ENCODE measurements around the gene RIPK1. TPM values are rescaled to one million over a fixed set of nuclear protein-coding genes. Genes with fewer than 3 reads are reported as not detected.
A peak's percentile ranks its signal among the peaks of the same experiment; 100 is the strongest.
"Not testable (repeated sequence)": the region's sequence is repeated elsewhere in the genome, so short reads cannot be mapped to it uniquely, and the experiment has no call there.

Gene RIPK1
- total RNA-seq, 1 donor from 2014 or later = 17.1 TPM

GRCh38 chr6:3033652-3034051 lies 34.6 kb upstream of the RIPK1 start:
- intact Hi-C loops (cut with micrococcal nuclease) = no loop called here
- no peak overlapping the region for H3K4me3 Mint-ChIP-seq
- peaks cover 9% of the 10 kb centered on the region for H3K4me1 Mint-ChIP-seq (ENCODE audit: low read depth)
- H3K9me3 Mint-ChIP-seq = peaks cover 15% of the 10 kb centered on the region
- H3K27ac Mint-ChIP-seq = no peak overlapping the region
- DNase-seq (ENCODE audit: low spot score) = no peak
- H3K36me3 Mint-ChIP-seq (ENCODE audit: low read depth) = peaks cover 3% of the 10 kb centered on the region
- peaks cover 31% of the 10 kb centered on the region for H3K27me3 Mint-ChIP-seq (ENCODE audit: insufficient read depth)

DNA sequence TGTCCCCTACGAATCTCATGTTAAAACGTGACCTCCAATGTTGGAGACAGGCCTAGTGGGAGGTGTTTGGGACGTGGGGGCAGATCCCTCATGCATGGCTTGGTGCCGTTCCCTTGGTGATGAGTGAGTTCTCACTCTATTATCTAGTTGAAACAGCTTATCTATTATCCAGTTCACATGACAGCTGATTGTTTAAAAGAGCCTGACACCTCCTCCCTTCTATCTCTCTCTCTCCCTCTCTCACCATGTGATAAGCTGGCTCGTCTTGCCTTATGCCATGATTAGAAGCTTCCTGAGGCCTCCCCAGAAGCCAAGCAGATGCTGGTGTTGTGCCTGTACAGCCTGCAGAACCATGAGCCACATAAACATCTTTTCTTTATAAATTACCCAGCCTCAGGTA lies 32.9 kb upstream of the RIPK1 start:
- no peak overlapping the region for H3K27ac Mint-ChIP-seq
- H3K27me3 Mint-ChIP-seq (ENCODE audit: insufficient read depth) = peaks cover 25% of the 10 kb centered on the region
- no peak overlapping the region for H3K4me3 Mint-ChIP-seq
- no peak for DNase-seq (ENCODE audit: low spot score)
- peaks cover 3% of the 10 kb centered on the region for H3K36me3 Mint-ChIP-seq (ENCODE audit: low read depth)
- intact Hi-C loops (cut with micrococcal nuclease) = no loop called here
- peaks cover 15% of the 10 kb centered on the region for H3K9me3 Mint-ChIP-seq
- H3K4me1 Mint-ChIP-seq (ENCODE audit: low read depth) = peaks cover 9% of the 10 kb centered on the region

GRCh38 chr6:3036861-3037637 lies 31.2 kb upstream of the RIPK1 start:
- Mint-ChIP-seq H3K9me3 (peaks cover 15% of the 10 kb centered on the region), H3K36me3 (ENCODE audit: low read depth) (peaks cover 3% of the 10 kb centered on the region), H3K4me1 (ENCODE audit: low read depth) (peaks cover 3% of the 10 kb centered on the region)

GRCh38 chr6:3037638-3038365 lies 30.5 kb upstream of the RIPK1 start:
- Mint-ChIP-seq H3K4me3 (no peak overlapping the region), H3K27ac (no peak overlapping the region), H3K9me3 (peaks cover 15% of the 10 kb centered on the region), H3K36me3 (ENCODE audit: low read depth) (peaks cover 3% of the 10 kb centered on the region), H3K27me3 (ENCODE audit: insufficient read depth) (peaks cover 17% of the 10 kb centered on the region), H3K4me1 (ENCODE audit: low read depth) (no peaks in the 10 kb centered on the region)
- no peak for DNase-seq (ENCODE audit: low spot score)
- intact Hi-C loops (cut with micrococcal nuclease) = no loop called here

More at GRCh38 chr6:3036861-3037637, 31.2 kb upstream of the RIPK1 start:
- H3K27ac Mint-ChIP-seq = no peak overlapping the region
- DNase-seq (ENCODE audit: low spot score) = no peak
- H3K27me3 Mint-ChIP-seq (ENCODE audit: insufficient read depth) = peaks cover 20% of the 10 kb centered on the region
- no peak overlapping the region for H3K4me3 Mint-ChIP-seq
- intact Hi-C loops (cut with micrococcal nuclease) = no loop called here

- no peak overlapping the region for H3K27ac Mint-ChIP-seq
- intact Hi-C loops (cut with micrococcal nuclease) = no loop called here
- H3K4me3 Mint-ChIP-seq = no peak overlapping the region
- H3K9me3 Mint-ChIP-seq = peaks cover 11% of the 10 kb centered on the region
- H3K4me1 Mint-ChIP-seq (ENCODE audit: low read depth) = no peaks in the 10 kb centered on the region
- DNase-seq (ENCODE audit: low spot score) = no peak
- peaks cover 19% of the 10 kb centered on the region for H3K27me3 Mint-ChIP-seq (ENCODE audit: insufficient read depth)
- peaks cover 3% of the 10 kb centered on the region for H3K36me3 Mint-ChIP-seq (ENCODE audit: low read depth)
Observed at GRCh38 chr6:3039384-3039783, 28.9 kb upstream of the RIPK1 start.

GRCh38 chr6:3041147-3041546 lies 27.1 kb upstream of the RIPK1 start:
- Mint-ChIP-seq H3K4me3 (no peak overlapping the region), H3K9me3 (peaks cover 1% of the 10 kb centered on the region), H3K36me3 (ENCODE audit: low read depth) (no peaks in the 10 kb centered on the region), H3K27me3 (ENCODE audit: insufficient read depth) (peaks cover 27% of the 10 kb centered on the region), H3K4me1 (ENCODE audit: low read depth) (no peaks in the 10 kb centered on the region), H3K27ac (no peak overlapping the region)
- DNase-seq (ENCODE audit: low spot score) = no peak
- intact Hi-C loops (cut with micrococcal nuclease) = no loop called here

GRCh38 chr6:3041606-3042005 lies 26.7 kb upstream of the RIPK1 start:
- no peaks in the 10 kb centered on the region for H3K36me3 Mint-ChIP-seq (ENCODE audit: low read depth)
- no peaks in the 10 kb centered on the region for H3K4me1 Mint-ChIP-seq (ENCODE audit: low read depth)
- intact Hi-C loops (cut with micrococcal nuclease) = no loop called here
- no peak overlapping the region for H3K27ac Mint-ChIP-seq
- no peak overlapping the region for H3K4me3 Mint-ChIP-seq
- peaks cover 23% of the 10 kb centered on the region for H3K27me3 Mint-ChIP-seq (ENCODE audit: insufficient read depth)
- no peak for DNase-seq (ENCODE audit: low spot score)
- no peaks in the 10 kb centered on the region for H3K9me3 Mint-ChIP-seq

DNA sequence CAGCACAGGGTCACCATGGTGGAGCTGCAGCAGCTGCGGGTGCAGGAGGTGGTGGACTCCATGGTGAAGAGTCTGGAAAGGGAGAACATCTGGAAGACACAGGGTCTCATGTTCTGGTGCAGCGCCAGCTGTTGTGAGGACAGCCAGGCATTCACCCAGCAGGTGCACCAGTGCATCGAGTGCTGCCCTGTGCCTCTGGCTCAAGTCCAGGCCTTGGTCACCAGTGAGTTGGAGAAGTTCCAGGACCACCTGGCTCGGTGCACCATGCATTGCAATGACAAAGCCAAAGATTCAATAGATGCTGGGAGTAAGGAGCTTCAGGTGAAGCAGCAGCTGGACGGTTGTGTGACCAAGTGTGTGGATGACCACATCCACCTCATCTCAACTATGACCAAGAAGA lies 22.9 kb upstream of the RIPK1 start:
- Mint-ChIP-seq H3K27me3 (ENCODE audit: insufficient read depth) (peaks cover 44% of the 10 kb centered on the region), H3K9me3 (no peaks in the 10 kb centered on the region), H3K36me3 (ENCODE audit: low read depth) (no peaks in the 10 kb centered on the region), H3K27ac (no peak overlapping the region), H3K4me1 (ENCODE audit: low read depth) (no peaks in the 10 kb centered on the region), H3K4me3 (no peak overlapping the region)
- DNase-seq (ENCODE audit: low spot score) = no peak
- intact Hi-C loops (cut with micrococcal nuclease) = no loop called here

- Mint-ChIP-seq H3K9me3 (no peaks in the 10 kb centered on the region), H3K4me1 (ENCODE audit: low read depth) (no peaks in the 10 kb centered on the region), H3K27me3 (ENCODE audit: insufficient read depth) (peaks cover 44% of the 10 kb centered on the region), H3K27ac (no peak overlapping the region), H3K36me3 (ENCODE audit: low read depth) (no peaks in the 10 kb centered on the region), H3K4me3 (no peak overlapping the region)
- intact Hi-C loops (cut with micrococcal nuclease) = no loop called here
- DNase-seq (ENCODE audit: low spot score) = no peak
Observed at GRCh38 chr6:3045777-3046176, 22.5 kb upstream of the RIPK1 start.

- intact Hi-C loops (cut with micrococcal nuclease) = no loop called here
- no peak overlapping the region for H3K4me3 Mint-ChIP-seq
- H3K4me1 Mint-ChIP-seq (ENCODE audit: low read depth) = no peaks in the 10 kb centered on the region
- peaks cover 42% of the 10 kb centered on the region for H3K27me3 Mint-ChIP-seq (ENCODE audit: insufficient read depth)
- no peaks in the 10 kb centered on the region for H3K9me3 Mint-ChIP-seq
- DNase-seq (ENCODE audit: low spot score) = no peak
- H3K27ac Mint-ChIP-seq = no peak overlapping the region
- no peaks in the 10 kb centered on the region for H3K36me3 Mint-ChIP-seq (ENCODE audit: low read depth)
Observed at GRCh38 chr6:3046295-3046694, 22.0 kb upstream of the RIPK1 start.

DNA sequence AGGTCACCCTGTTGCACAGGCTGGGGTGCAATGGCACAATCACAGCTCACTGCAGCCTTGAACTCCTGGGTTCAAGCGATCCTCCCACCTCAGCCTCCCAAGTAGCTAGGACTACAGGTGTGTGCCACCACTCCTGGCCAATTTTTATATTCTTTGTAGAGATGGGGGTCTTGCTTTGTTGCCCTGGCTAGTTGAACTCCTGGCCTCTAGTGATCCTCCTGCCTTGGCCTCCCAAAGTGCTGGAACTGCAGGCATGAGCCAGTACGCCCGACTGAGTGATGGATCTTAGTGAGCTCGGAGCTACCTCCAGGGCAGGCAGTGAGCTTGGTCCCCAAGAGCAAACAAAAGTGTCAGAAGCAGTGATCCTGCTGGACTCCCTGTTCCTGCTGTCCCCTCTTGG lies 20.3 kb upstream of the RIPK1 start:
- H3K9me3 Mint-ChIP-seq; intact Hi-C loops (cut with micrococcal nuclease); H3K4me3 Mint-ChIP-seq; H3K4me1 Mint-ChIP-seq (ENCODE audit: low read depth); H3K36me3 Mint-ChIP-seq (ENCODE audit: low read depth); H3K27ac Mint-ChIP-seq; DNase-seq (ENCODE audit: low spot score): not testable (repeated sequence)
- H3K27me3 Mint-ChIP-seq (ENCODE audit: insufficient read depth) = peaks cover 37% of the 10 kb centered on the region

GRCh38 chr6:3052481-3053230 lies 15.6 kb upstream of the RIPK1 start:
- Mint-ChIP-seq H3K36me3 (ENCODE audit: low read depth) (no peaks in the 10 kb centered on the region), H3K9me3 (no peaks in the 10 kb centered on the region), H3K4me3 (peak overlapping the region; percentile 60), H3K27me3 (ENCODE audit: insufficient read depth) (peaks cover 25% of the 10 kb centered on the region), H3K27ac (peak overlapping the region; percentile 56), H3K4me1 (ENCODE audit: low read depth) (peaks cover 30% of the 10 kb centered on the region)
- DNase-seq (ENCODE audit: low spot score) = no peak
- intact Hi-C loops (cut with micrococcal nuclease) = loop anchor here (1.0 kb wide), 3 partner anchors 11 to 53 kb away; partner anchors contain the start of gene NQO2

DNA sequence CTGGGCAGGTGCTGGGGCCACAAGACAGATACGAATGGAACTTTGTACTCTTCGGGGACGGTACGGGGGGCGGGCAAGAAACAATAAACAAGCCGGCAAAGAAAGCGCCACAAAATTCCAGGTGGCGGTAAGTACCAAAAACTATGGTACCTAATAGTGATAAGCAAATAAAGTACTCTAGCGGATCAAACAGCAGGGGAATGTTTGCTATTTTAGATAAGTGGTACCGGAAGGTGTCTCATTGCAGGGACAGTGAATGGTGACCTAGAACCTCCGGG lies 15.1 kb upstream of the RIPK1 start:
- Mint-ChIP-seq H3K36me3 (ENCODE audit: low read depth) (no peaks in the 10 kb centered on the region), H3K9me3 (no peaks in the 10 kb centered on the region), H3K4me1 (ENCODE audit: low read depth) (peaks cover 30% of the 10 kb centered on the region), H3K27ac (peak overlapping the region; percentile 56), H3K4me3 (peak overlapping the region; percentile 60), H3K27me3 (ENCODE audit: insufficient read depth) (peaks cover 20% of the 10 kb centered on the region)
- intact Hi-C loops (cut with micrococcal nuclease) = loop anchor here (1.0 kb wide), 3 partner anchors 10 to 54 kb away; partner anchors contain the start of gene NQO2
- DNase-seq (ENCODE audit: low spot score) = no peak
